NCI-H82 (cell line): ENCODE data around the gene IP6K1.
A peak's percentile ranks its signal among the peaks of the same experiment; 100 is the strongest.

Source experiments
- DNase-seq: peaks from one replicate; lab custom pipeline; 2025; lab: John Stamatoyannopoulos, UW

Gene IP6K1

DNA sequence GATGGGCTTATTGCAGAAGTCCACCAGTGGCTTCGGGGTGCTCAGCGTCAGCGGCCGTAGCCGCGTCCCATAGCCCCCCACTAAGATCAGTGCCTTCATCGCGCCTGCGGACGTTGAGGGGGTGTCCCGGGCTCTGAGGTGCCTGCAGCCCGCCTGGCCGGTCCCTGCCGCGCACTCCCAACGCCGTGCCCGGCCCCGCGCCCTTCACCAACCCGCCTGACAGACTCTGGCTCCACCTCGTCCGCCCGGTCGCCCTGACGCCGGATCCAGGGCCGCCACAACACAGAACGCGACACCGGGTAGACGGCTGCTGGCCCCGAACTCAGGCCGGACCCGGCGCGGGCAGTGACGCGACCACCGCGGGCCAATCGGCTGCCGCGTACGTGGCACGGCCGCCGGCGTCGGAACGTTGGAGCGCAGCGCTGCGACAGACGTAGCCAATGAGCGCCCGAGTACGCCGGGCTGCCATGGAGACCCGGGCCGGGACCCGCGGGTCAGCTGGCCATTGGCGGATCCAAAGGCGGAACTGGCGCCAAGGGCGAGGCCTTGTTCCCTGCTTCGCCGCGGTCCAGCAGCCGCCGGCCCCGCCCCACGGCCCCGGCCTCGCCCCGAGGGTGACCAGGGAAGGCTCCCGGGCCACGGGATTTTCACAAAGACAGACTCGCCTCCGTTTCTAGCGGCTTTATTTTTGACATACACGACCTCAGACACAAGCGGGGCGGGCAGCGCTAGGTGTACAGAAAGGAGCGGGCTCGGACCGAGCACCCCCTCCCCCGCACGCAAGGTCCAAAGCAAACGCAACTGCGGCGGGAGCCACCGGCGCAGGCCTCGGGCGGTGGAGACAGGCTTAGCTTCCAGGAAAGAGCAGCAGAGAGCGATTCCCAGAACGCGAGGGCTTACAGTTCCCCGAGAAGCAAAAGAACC, 62.5 kb downstream of the IP6K1 start, which contains the start of gene GMPPB:
TSS of gene GMPPB (minus strand) at position 324 of the 924 bp plus-strand sequence. CDS start at position 99, 225 bp downstream.
- peak; percentile 97 for DNase-seq

DNA sequence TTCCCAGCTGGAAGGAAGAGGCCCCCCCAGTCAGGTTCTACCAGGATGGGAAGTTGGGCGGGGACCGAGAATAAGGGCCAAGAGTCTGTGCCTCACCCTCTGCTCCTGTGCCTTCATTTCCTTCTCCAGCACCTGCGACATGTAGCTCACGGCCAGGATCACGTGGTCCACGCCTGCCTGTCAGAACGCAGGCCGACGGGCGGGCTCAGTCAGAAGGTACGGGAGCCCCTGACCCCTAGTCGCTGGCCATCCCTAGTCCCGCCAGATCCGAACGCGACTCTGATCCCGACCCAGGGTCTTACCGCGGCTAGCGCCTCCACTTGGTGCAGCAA, 63.1 kb downstream of the IP6K1 start:
- peak; percentile 56 for DNase-seq

- no peak for DNase-seq
Measured at GRCh38 chr3:49722896-49723295, 63.4 kb downstream of the IP6K1 start.

- no peak for DNase-seq
Measured at GRCh38 chr3:49721896-49722781, 64.2 kb downstream of the IP6K1 start.

DNA sequence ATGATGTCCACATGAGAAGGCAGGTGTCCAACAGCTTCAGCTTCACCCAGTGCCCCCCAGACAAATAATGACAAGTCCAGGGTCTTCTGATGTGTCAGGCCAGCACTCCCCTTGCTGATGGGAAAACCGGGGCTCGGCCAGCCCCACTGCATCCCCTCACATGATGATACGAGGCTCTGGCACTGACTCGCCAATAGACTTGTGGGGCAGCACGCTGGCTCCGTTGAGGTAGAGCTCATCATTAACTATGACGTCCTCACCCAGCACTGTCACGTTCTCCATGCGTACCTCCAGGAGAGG, 64.8 kb downstream of the IP6K1 start:
- DNase-seq, result no peak

- DNase-seq, result no peak
Measured at GRCh38 chr3:49720855-49721595, 65.3 kb downstream of the IP6K1 start.

GRCh38 chr3:49719214-49719884, 67.0 kb downstream of the IP6K1 start, which contains the start of gene AMIGO3:
AMIGO3 (minus strand) TSS chr3:49719684; CDS start chr3:49719465, 219 bp downstream.
- DNase-seq, result peak; percentile 97

- DNase-seq, result peak; percentile 52
Measured at GRCh38 chr3:49718858-49719213, 67.5 kb downstream of the IP6K1 start.

GRCh38 chr3:49717959-49718857, 68.1 kb downstream of the IP6K1 start:
- no peak for DNase-seq

GRCh38 chr3:49717211-49717958, 69.0 kb downstream of the IP6K1 start:
- DNase-seq, result no peak

DNA sequence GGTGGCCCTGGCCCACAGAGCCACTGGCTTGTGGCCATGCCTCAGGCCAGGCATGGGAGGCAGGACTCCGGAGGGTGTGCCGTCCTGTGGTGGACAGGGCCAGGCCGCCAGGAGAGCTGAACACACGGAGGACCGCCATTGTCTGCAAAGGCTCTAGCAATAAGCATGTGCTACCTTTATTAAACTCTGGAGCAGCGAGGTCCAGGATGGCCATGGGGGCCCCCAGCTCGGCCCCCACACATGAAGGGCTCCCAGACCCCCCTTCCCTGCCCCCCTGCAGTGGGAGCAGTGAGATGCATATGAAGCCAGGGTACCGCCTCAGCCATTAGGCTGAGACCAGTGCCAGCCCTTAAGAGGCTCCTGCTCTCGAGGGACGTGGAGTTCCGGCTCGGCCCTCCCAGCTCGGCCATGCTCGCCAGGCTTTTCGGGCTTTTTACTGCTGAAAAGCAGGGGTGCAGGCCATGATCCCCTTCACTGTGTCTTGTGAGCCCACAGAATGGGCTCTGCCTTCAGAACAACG, 69.6 kb downstream of the IP6K1 start:
- DNase-seq, result no peak

GRCh38 chr3:49716169-49716568, 70.2 kb downstream of the IP6K1 start:
- DNase-seq, result no peak

DNA sequence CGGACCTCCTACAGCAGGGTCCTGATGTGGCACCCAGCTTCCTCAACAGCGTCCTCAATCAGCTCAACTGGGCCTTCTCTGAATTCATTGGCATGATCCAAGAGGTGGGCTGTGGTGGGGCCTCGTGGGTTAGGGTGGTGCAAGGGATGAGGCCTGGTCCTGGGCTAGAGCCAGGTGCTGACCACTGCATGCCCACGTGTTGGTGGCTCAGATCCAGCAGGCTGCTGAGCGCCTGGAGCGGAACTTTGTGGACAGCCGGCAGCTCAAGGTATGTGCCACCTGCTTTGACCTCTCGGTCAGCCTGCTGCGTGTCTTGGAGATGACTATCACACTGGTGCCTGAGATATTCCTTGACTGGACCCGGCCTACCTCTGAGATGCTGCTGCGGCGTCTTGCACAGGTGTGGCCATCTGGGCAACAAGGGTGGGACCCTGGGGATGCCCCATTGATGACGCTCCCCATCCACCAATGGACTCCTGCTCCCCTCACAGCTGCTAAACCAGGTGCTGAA, 70.7 kb downstream of the IP6K1 start:
- no peak for DNase-seq

DNA sequence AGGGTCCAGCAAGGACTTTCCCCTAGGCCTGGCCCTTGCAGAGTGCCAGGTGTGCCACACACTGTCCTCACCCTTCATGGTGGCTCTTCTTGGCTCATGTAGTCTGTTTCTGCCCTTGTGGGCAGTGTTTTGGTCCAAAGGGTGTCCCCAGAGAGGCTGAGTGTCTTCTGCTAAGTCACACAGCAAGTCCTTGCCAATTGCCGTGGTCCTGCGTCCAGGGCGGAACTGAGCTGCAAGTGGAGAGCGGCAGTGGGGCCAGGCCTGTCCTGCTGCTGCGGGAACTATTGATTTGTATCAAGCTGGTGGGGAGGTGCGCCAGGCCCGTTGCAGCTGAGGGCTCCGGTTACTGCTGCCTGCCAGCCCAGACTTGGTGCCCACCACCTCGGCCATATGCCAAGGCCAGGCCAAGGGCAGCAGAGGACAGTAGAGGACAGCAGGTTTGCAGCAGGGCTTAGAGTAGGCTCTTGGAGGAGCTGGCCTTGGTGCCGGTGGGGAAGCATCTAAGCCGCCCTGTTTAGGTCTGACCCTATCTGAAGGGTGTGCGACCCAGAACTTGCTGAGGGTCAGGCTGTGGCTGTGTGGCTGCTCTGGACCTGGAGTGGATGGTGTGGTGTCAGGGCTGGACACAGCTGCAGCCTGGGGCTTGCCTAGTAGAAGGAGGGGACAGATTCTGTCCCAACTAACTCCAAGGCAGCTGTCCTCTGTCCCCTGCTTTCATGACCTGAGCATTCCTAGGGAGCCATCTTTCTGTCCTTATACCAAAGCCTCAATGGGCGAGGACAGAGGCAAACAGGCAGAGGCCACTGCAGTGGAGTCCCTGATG, 71.4 kb downstream of the IP6K1 start:
- no peak for DNase-seq

- DNase-seq, result no peak
Measured at GRCh38 chr3:49713336-49714105, 72.8 kb downstream of the IP6K1 start.

GRCh38 chr3:49712631-49713317, 73.6 kb downstream of the IP6K1 start:
- no peak for DNase-seq

DNA sequence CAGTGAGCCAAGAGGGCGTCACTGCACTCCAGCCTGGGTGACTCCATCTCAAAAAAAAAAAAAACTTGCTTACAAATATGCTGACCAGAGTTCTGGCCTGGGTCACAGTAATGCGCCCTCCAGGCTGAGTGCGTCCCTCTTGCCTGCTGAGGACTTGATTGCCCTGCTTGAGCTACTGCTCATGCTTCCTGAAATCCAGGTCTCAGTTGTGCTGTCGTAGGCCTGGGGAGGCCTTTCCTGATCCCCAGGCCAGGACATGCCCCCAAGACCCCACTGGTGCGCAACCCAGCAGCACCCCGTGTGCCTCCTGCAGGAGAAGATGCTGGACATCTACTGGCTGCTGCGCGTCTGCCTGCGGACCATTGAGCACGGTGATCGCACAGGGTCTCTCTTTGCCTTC, 74.2 kb downstream of the IP6K1 start:
- no peak for DNase-seq
